HepG2 (cell line): ENCODE data around the gene CTDSP1. TPM values are rescaled to one million over a fixed set of nuclear protein-coding genes. Genes with fewer than 3 reads are reported as not detected.

ENCODE experiments used
- BCL6 ChIP-seq: IDR thresholded peaks from 2 replicates; pipeline ENCODE4 v1.6.1; 2016; ENCODE audit warnings: missing genetic modification reagents, missing compliant biosample characterization
- BRD4 ChIP-seq: sonication (generic); formaldehyde crosslinking; IDR thresholded peaks from 2 replicates; pipeline ENCODE4 v1.4.0; 2020; ENCODE audit warnings: missing genetic modification reagents
- FOXA1 ChIP-seq, 2 experiments: fragments of 450-650 bp in 1 of 2; sonication (generic) in 1 of 2; formaldehyde crosslinking in 1 of 2; IDR thresholded peaks; 2 replicates each; pipeline versions ENCODE4 v1.4.0 to v1.6.1; 2016 to 2020; ENCODE audit warnings: missing genetic modification reagents in 1 of 2
- KMT2A ChIP-seq: sonication (generic); formaldehyde crosslinking; IDR thresholded peaks from 2 replicates; pipeline ENCODE4 v1.4.0; 2020; ENCODE audit warnings: missing genetic modification reagents
- PCBP2 ChIP-seq: fragments of 200-400 bp; formaldehyde crosslinking; optimal IDR thresholded peaks from 2 replicates; pipeline ENCODE3; 2018; ENCODE audit warnings: low read length, low read depth; ENCODE audit not compliant: poor library complexity, severe bottlenecking
- RFXAP ChIP-seq: sonication (generic); formaldehyde crosslinking; IDR thresholded peaks from 2 replicates; pipeline ENCODE4 v1.4.0; 2020; ENCODE audit warnings: missing genetic modification reagents, borderline replicate concordance
- TFDP1 ChIP-seq: IDR thresholded peaks from 2 replicates; pipeline ENCODE4 v1.6.1; 2016; ENCODE audit warnings: missing compliant biosample characterization, missing genetic modification reagents, borderline replicate concordance
- UBTF ChIP-seq: sonication (generic); formaldehyde crosslinking; IDR thresholded peaks from 2 replicates; pipeline ENCODE4 v1.4.0; 2020; ENCODE audit warnings: mild to moderate bottlenecking, missing genetic modification reagents
- XRCC5 ChIP-seq: fragments of 200-400 bp; formaldehyde crosslinking; optimal IDR thresholded peaks from 2 replicates; pipeline ENCODE3; 2017; ENCODE audit warnings: mild to moderate bottlenecking, low read length
- ZFP37 ChIP-seq: sonication (generic); formaldehyde crosslinking; IDR thresholded peaks from 2 replicates; pipeline ENCODE4 v1.4.0; 2020; ENCODE audit warnings: missing genetic modification reagents, borderline replicate concordance
- ZMYM3 ChIP-seq: sonication (generic); formaldehyde crosslinking; IDR thresholded peaks from 2 replicates; pipeline ENCODE4 v1.5.1; 2020; ENCODE audit warnings: mild to moderate bottlenecking, missing genetic modification reagents
- ZNF335 ChIP-seq: sonication (generic); formaldehyde crosslinking; IDR thresholded peaks from 2 replicates; pipeline ENCODE4 v1.4.0; 2020; ENCODE audit warnings: missing genetic modification reagents
- ZNF496 ChIP-seq: sonication (generic); formaldehyde crosslinking; IDR thresholded peaks from 2 replicates; pipeline ENCODE4 v1.8.1; 2023; ENCODE audit warnings: mild to moderate bottlenecking, moderate library complexity, missing genetic modification reagents; ENCODE audit not compliant: insufficient replicate concordance
- ZNF543 ChIP-seq: sonication (generic); formaldehyde crosslinking; IDR thresholded peaks from 2 replicates; pipeline ENCODE4 v1.4.0; 2020; ENCODE audit warnings: mild to moderate bottlenecking, missing genetic modification reagents
- polyA plus RNA-seq, 8 experiments: library from polyadenylated mRNA; depleted of rRNA in 3 of 8; stranded (reverse) in 7 of 8; unstranded in 1 of 8; fragments of >200 nt; fragmentation: Illumina TruSeq in 4 of 8; extraction: Trizol in 4 of 8; gene quantifications; 2 replicates each; pipeline versions ENCODE4 v1.2.1 to v1.2.3, GENCODE V29; 2011 to 2016; ENCODE audit warnings: low read depth in 4 of 8, missing spikeins in 1 of 8, mixed read lengths in 1 of 8; ENCODE audit not compliant: insufficient read depth in 1 of 8
- total RNA-seq, 5 experiments: library from RNA; depleted of rRNA; stranded (reverse); fragments of >200 nt; fragmentation: Illumina TruSeq; extraction: Trizol; gene quantifications; 2 replicates each; pipeline ENCODE4 v1.2.3, GENCODE V29; 2016; ENCODE audit warnings: low read depth in 1 of 5
- TF ChIP-seq, protein P1 (sequence below), 2 experiments: fragments of 450-650 bp in 1 of 2; sonication (generic) in 1 of 2; formaldehyde crosslinking in 1 of 2; IDR thresholded peaks; 2 replicates each; pipeline versions ENCODE4 v1.6.1 to v1.8.0; 2016 to 2022; ENCODE audit warnings: antibody characterized with exemption in 1 of 2, mild to moderate bottlenecking in 1 of 2, missing genetic modification reagents in 1 of 2

The CTDSP1 gene
- total and polyA plus RNA-seq, 2 of the 13 experiments (the other 11 are each of a cell fraction or from before 2014, with no cell fraction given) = 91.0 to 268 TPM

DNA sequence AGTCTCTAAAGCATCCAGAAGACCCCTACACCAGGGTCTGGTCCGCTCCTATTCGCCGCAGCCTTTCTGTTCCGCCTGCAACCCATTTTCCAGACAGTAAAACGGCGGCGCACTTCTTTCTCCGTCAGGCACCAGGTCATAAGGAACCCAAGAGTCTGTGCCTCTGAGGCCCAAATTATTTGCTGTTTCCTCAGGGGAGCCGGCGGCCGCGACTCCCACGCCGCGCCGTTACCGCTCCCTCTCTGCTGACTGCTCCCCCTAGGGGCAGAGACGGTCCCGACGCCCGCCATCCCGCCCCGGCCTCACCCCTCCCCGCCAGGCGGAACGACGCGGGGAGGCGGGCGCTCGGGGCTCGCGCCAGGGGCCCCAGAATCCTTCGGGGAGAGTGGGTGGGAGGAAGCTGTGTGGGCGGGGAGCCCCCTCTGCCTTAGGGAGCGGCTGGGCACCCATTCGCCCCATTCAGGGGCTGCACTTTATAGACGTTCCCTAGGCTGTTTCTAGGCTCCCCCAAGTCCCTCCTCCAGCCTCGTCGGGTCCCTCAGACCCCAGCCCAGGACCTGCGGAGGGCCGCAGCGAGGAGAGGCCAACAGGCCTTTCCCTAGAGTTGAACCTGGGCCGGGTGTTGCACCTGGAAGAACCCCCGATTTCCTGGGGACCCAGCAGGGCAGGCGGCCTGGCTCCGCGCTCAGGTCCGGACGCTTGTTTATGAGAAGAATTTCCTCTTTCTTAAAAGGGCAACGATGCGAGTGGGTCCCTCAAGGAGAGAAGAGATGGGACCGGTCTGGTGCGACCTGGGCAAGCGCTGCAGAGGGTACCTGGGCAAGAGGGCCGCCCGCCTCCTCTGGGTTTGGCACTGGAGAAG is 3.6 kb upstream of the CTDSP1 start (continued):
- TF ChIP-seq, protein P1, sequence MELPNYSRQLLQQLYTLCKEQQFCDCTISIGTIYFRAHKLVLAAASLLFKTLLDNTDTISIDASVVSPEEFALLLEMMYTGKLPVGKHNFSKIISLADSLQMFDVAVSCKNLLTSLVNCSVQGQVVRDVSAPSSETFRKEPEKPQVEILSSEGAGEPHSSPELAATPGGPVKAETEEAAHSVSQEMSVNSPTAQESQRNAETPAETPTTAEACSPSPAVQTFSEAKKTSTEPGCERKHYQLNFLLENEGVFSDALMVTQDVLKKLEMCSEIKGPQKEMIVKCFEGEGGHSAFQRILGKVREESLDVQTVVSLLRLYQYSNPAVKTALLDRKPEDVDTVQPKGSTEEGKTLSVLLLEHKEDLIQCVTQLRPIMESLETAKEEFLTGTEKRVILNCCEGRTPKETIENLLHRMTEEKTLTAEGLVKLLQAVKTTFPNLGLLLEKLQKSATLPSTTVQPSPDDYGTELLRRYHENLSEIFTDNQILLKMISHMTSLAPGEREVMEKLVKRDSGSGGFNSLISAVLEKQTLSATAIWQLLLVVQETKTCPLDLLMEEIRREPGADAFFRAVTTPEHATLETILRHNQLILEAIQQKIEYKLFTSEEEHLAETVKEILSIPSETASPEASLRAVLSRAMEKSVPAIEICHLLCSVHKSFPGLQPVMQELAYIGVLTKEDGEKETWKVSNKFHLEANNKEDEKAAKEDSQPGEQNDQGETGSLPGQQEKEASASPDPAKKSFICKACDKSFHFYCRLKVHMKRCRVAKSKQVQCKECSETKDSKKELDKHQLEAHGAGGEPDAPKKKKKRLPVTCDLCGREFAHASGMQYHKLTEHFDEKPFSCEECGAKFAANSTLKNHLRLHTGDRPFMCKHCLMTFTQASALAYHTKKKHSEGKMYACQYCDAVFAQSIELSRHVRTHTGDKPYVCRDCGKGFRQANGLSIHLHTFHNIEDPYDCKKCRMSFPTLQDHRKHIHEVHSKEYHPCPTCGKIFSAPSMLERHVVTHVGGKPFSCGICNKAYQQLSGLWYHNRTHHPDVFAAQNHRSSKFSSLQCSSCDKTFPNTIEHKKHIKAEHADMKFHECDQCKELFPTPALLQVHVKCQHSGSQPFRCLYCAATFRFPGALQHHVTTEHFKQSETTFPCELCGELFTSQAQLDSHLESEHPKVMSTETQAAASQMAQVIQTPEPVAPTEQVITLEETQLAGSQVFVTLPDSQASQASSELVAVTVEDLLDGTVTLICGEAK (IDR thresholded peaks at IDR 0.05) = no peak
- TF ChIP-seq, protein P1 (CRISPR knock-in tag; IDR thresholded peaks at IDR 0.05) = peak; percentile 80; the same call in 1 of the 2 replicates
- TF ChIP-seq ZFP37 (CRISPR knock-in tag) (0 out of 2 replicates have a peak, but pooled peaks have one; percentile 44), FOXA1 (IDR thresholded peaks at IDR 0.05) (no peak), FOXA1 (CRISPR knock-in tag; IDR thresholded peaks at IDR 0.05) (peak; percentile 35; the same call in 1 of the 2 replicates), ZNF496 (CRISPR knock-in tag) (no peak), KMT2A (CRISPR knock-in tag) (peak; percentile 69; the same call in 1 of the 2 replicates), RFXAP (peak; percentile 87; the same call in 1 of the 2 replicates), UBTF (CRISPR knock-in tag) (0 out of 2 replicates have a peak, but pooled peaks have one; percentile 84), ZMYM3 (peak; percentile 90; the same call in 1 of the 2 replicates), ZNF543 (CRISPR knock-in tag) (peak; percentile 98), BCL6 (CRISPR knock-in tag) (peak; percentile 70), XRCC5 (peak; percentile 91), BRD4 (CRISPR knock-in tag) (peak; percentile 91), ZNF335 (CRISPR knock-in tag) (peak; percentile 87), TFDP1 (peak; percentile 86; the same call in 1 of the 2 replicates), PCBP2 (no peak)
